K562 (cell line): ENCODE data around the gene TRAPPC12. TPM values are rescaled to one million over a fixed set of nuclear protein-coding genes. Genes with fewer than 3 reads are reported as not detected.

Source experiments
- ATAC-seq: fragments of 200-7000 bp; cut with Tn5 transposase; 3 replicates; pipeline ENCODE4 v1.9.1; 2020; ENCODE audit warnings: moderate library complexity
- BruUV-seq: library from RNA; stranded (reverse); fragments of 400-500 nt; replicated peaks from 2 replicates; lab custom pipeline; 2021; lab: Mats Ljungman, UMichigan
- CTCF ChIA-PET: fragments of 300-600 bp; formaldehyde crosslinking; extraction: SDS; loops from one replicate; lab custom pipeline; 2021; ENCODE audit warnings: low intra/inter-chr PET ratio; lab: Yijun Ruan, JAX
- POLR2A ChIA-PET: fragments of 300-600, 350-650 bp; sonication (Branson Sonifier 250); formaldehyde crosslinking; extraction: SDS; loops from one replicate; lab custom pipeline; 2021; ENCODE audit warnings: antibody characterized with exemption, inconsistent platforms; lab: Yijun Ruan, JAX
- DNase-seq, 4 experiments: peaks; one replicate each; pipeline versions ENCODE4 v3.0.0 to v3.0.0-alpha.2; 2011 to 2018; ENCODE audit warnings: low spot score in 3 of 4, mixed read lengths in 3 of 4; ENCODE audit errors: extremely low read depth in 1 of 4
- FAIRE-seq: peaks from 2 replicates; lab custom pipeline; 2011; peaks lifted over from hg19 to GRCh38; lab: Jason Lieb, UNC
- H2AFZ ChIP-seq: 2 replicates; pipeline ENCODE4 v1.6.0; 2011; ENCODE audit warnings: low read depth, low read length, control low read depth, inconsistent platforms
- H3K27ac ChIP-seq: fragments of 200-600 bp; 3 replicates; pipeline ENCODE4 v1.8.0; 2011; ENCODE audit warnings: low read depth, mild to moderate bottlenecking, control low read depth, inconsistent platforms, low read length, moderate library complexity, mixed read lengths; ENCODE audit errors: extremely low read depth
- H3K27me3 ChIP-seq, 2 experiments: fragments of 300-600 bp in 1 of 2; 2 replicates in 1 of 2; 3 replicates in 1 of 2; pipeline versions ENCODE4 v1.6.0 to v1.8.0; 2011; ENCODE audit warnings: inconsistent platforms in 2 of 2, low read length in 2 of 2, mild to moderate bottlenecking in 1 of 2, mixed read lengths in 1 of 2, moderate library complexity in 1 of 2; ENCODE audit not compliant: control insufficient read depth in 2 of 2, insufficient read depth in 2 of 2
- H3K36me3 ChIP-seq: fragments of 300-600 bp; 3 replicates; pipeline ENCODE4 v1.8.0; 2011; ENCODE audit warnings: mild to moderate bottlenecking, low read length, inconsistent platforms; ENCODE audit not compliant: control insufficient read depth, insufficient read depth
- H3K4me1 ChIP-seq, 2 experiments: fragments of 200-600 bp in 1 of 2; replicated peaks in 1 of 2; 2 replicates in 1 of 2; 3 replicates in 1 of 2; pipeline versions ENCODE4 v1.5.1 to v1.8.0; 2011; ENCODE audit warnings: inconsistent platforms in 2 of 2, low read length in 2 of 2, mild to moderate bottlenecking in 1 of 2, mixed read lengths in 1 of 2, moderate library complexity in 1 of 2; ENCODE audit not compliant: control insufficient read depth in 2 of 2, insufficient read depth in 2 of 2
- H3K4me2 ChIP-seq: 2 replicates; pipeline ENCODE4 v1.6.1; 2011; ENCODE audit warnings: low read length, control low read depth, inconsistent platforms, mixed read lengths; ENCODE audit not compliant: insufficient read depth
- H3K4me3 ChIP-seq: fragments of 200-600 bp; sonication (generic), shearing (Covaris generic); 2 replicates; pipeline ENCODE4 v1.5.1; 2016; ENCODE audit warnings: control low read depth, inconsistent platforms
- H3K79me2 ChIP-seq: fragments of 200-600 bp; 3 replicates; pipeline ENCODE4 v1.8.0; 2011; ENCODE audit warnings: low read length, inconsistent platforms; ENCODE audit not compliant: control insufficient read depth, insufficient read depth
- H3K9ac ChIP-seq, 2 experiments: 2 replicates each; pipeline versions ENCODE4 v1.6.0 to v1.6.1; 2011; ENCODE audit warnings: low read depth in 2 of 2, low read length in 2 of 2, control low read depth in 1 of 2, inconsistent platforms in 1 of 2, mild to moderate bottlenecking in 1 of 2, mixed read lengths in 1 of 2; ENCODE audit not compliant: insufficient read depth in 1 of 2
- H3K9me1 ChIP-seq: one replicate; pipeline ENCODE4 v1.6.0; 2011; ENCODE audit warnings: inconsistent platforms, mild to moderate bottlenecking, low read length, moderate library complexity; ENCODE audit not compliant: control insufficient read depth, insufficient read depth
- H3K9me3 ChIP-seq: replicated peaks from 2 replicates; pipeline ENCODE4 v1.5.1; 2011; ENCODE audit warnings: low read depth, low read length, inconsistent platforms; ENCODE audit not compliant: control insufficient read depth, insufficient read depth
- H4K20me1 ChIP-seq: replicated peaks from 2 replicates; pipeline ENCODE4 v1.6.1; 2011; ENCODE audit warnings: low read length, inconsistent platforms, mixed read lengths; ENCODE audit not compliant: control insufficient read depth, insufficient read depth
- RBM15 ChIP-seq: fragments of 200-400 bp; formaldehyde crosslinking; IDR thresholded peaks from 2 replicates; pipeline ENCODE4 v1.6.1; 2018; ENCODE audit warnings: mild to moderate bottlenecking, low read length, moderate library complexity; ENCODE audit not compliant: insufficient read depth
- TAF7 ChIP-seq: fragments of 450-650 bp; IDR thresholded peaks from 2 replicates; pipeline ENCODE4 v1.6.1; 2016; ENCODE audit warnings: missing genetic modification characterization, missing compliant biosample characterization
- ZNF134 ChIP-seq: fragments of 250-450 bp; sonication (Bioruptor Pico); conservative IDR thresholded peaks from 2 replicates; pipeline ENCODE4 v1.4.0; 2020
- ZNF431 ChIP-seq: sonication (generic); formaldehyde crosslinking; IDR thresholded peaks from 2 replicates; pipeline ENCODE4 v1.8.0; 2022; ENCODE audit warnings: mild to moderate bottlenecking, missing genetic modification reagents
- ZNF766 ChIP-seq: fragments of 200-800 bp; sonication (Bioruptor generic); conservative IDR thresholded peaks from 2 replicates; pipeline ENCODE4 v1.6.1; 2016; ENCODE audit warnings: missing genetic modification characterization, missing compliant biosample characterization
- WGBS: fragments of 100-300 bp; shearing (Covaris generic); methylation state at CpG from one replicate; pipeline ENCODE4 v1.1.6; 2016; ENCODE audit warnings: low coverage, mixed read lengths; ENCODE audit not compliant: insufficient coverage; ENCODE audit errors: missing lambda C conversion rate; 5-methylcytosine and 5-hydroxymethylcytosine counted together
- in situ Hi-C: fragments of 300-500 bp; cut with MboI; formaldehyde crosslinking; loops from 4 replicates; pipeline ENCODE4 v1.15.0; 2018; ENCODE audit warnings: inconsistent platforms, mixed read lengths
- intact Hi-C: fragments of 100-400 bp; cut with micrococcal nuclease; formaldehyde crosslinking; loops from 2 replicates; pipeline ENCODE4 v1.14.2; 2022
- polyA plus RNA-seq, 8 experiments: library from polyadenylated mRNA; depleted of rRNA in 4 of 8; stranded (reverse) in 5 of 8; unstranded in 3 of 8; fragments of >200 nt; fragmentation: Nextera tagmentation in 2 of 8; fragmentation: Illumina TruSeq in 1 of 8; extraction: Ambion mirVana in 2 of 8; extraction: Trizol in 1 of 8; gene quantifications; 2 replicates each; pipeline versions ENCODE4 v1.2.1 to v1.2.3, GENCODE V29; 2011 to 2014; ENCODE audit warnings: inconsistent platforms in 1 of 8, missing spikeins in 1 of 8
- total RNA-seq, 7 experiments: library from RNA; depleted of rRNA in 6 of 7; stranded (reverse); fragments of >200 nt in 6 of 7; fragmentation: Illumina TruSeq in 2 of 7; extraction: Trizol in 2 of 7; gene quantifications; 2 replicates each; pipeline versions ENCODE4 v1.2.1 to v1.2.3, GENCODE V29; 2011 to 2021; ENCODE audit warnings: low replicate concordance in 1 of 7
- TF ChIP-seq, protein P1 (sequence below), 2 experiments: fragments of 450-650 bp; IDR thresholded peaks; 2 replicates each; pipeline ENCODE4 v1.6.1; 2016; ENCODE audit warnings: mild to moderate bottlenecking in 2 of 2, borderline replicate concordance in 1 of 2, low read depth in 1 of 2, moderate library complexity in 1 of 2
- TF ChIP-seq, protein P2 (sequence below): fragments of 250-450 bp; sonication (Bioruptor Pico); IDR thresholded peaks from 2 replicates; pipeline ENCODE4 v1.5.0; 2021

The TRAPPC12 gene
- total and polyA plus RNA-seq, 9 of the 15 experiments (the other 6 are each of a cell fraction or from before 2014, with no cell fraction given) = 8.0 to 75.2 (median 39.1) TPM

DNA sequence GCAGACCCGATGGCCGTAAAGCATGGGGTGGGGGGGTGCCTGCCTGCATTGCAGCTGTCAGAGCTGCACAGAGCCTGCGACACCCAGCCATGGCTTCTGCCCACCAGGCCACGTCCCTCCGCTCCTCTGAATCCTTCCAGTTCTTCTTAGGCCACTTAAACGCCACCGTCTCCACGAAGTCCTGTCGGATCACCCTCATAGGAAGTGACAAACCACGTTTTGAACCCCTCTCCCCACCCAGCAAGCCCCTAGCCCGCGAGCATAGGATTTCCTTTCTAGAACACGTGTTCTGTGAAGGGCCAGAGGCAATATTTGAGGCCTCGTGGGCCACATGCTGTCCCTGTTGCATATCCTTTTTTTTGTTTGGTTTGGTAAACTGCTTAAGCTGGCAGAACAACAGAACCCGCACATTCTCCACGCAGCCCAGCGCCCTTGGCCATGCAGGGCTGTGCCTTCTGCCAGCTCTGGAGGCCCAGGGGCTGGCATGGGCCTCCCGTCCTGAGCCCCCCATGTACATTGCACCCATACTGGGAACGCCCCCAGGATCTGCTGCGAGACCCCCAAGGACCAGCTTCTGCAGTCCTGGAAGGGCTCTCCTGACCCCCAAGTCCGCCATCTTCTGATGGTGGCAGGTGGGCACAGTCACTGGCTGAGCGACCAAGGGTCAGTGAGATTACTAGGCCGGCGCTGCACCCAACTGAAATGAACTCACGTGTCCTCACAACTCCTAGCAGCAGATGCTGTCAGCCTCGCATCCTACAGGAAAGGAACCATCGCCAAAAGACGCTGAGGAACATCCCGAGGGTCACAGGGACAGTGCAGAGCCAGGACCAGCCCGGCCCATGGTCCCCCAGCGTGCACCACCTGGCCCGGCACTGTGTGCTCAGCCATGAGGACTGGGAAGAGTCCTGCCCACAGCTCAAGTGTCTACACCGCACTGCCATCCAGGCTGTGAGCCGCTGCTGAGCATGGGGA lies 104.8 kb downstream of the TRAPPC12 start:
- in situ Hi-C loops (no loop called here), intact Hi-C loops (no loop called here)
- TF ChIP-seq, protein P1, sequence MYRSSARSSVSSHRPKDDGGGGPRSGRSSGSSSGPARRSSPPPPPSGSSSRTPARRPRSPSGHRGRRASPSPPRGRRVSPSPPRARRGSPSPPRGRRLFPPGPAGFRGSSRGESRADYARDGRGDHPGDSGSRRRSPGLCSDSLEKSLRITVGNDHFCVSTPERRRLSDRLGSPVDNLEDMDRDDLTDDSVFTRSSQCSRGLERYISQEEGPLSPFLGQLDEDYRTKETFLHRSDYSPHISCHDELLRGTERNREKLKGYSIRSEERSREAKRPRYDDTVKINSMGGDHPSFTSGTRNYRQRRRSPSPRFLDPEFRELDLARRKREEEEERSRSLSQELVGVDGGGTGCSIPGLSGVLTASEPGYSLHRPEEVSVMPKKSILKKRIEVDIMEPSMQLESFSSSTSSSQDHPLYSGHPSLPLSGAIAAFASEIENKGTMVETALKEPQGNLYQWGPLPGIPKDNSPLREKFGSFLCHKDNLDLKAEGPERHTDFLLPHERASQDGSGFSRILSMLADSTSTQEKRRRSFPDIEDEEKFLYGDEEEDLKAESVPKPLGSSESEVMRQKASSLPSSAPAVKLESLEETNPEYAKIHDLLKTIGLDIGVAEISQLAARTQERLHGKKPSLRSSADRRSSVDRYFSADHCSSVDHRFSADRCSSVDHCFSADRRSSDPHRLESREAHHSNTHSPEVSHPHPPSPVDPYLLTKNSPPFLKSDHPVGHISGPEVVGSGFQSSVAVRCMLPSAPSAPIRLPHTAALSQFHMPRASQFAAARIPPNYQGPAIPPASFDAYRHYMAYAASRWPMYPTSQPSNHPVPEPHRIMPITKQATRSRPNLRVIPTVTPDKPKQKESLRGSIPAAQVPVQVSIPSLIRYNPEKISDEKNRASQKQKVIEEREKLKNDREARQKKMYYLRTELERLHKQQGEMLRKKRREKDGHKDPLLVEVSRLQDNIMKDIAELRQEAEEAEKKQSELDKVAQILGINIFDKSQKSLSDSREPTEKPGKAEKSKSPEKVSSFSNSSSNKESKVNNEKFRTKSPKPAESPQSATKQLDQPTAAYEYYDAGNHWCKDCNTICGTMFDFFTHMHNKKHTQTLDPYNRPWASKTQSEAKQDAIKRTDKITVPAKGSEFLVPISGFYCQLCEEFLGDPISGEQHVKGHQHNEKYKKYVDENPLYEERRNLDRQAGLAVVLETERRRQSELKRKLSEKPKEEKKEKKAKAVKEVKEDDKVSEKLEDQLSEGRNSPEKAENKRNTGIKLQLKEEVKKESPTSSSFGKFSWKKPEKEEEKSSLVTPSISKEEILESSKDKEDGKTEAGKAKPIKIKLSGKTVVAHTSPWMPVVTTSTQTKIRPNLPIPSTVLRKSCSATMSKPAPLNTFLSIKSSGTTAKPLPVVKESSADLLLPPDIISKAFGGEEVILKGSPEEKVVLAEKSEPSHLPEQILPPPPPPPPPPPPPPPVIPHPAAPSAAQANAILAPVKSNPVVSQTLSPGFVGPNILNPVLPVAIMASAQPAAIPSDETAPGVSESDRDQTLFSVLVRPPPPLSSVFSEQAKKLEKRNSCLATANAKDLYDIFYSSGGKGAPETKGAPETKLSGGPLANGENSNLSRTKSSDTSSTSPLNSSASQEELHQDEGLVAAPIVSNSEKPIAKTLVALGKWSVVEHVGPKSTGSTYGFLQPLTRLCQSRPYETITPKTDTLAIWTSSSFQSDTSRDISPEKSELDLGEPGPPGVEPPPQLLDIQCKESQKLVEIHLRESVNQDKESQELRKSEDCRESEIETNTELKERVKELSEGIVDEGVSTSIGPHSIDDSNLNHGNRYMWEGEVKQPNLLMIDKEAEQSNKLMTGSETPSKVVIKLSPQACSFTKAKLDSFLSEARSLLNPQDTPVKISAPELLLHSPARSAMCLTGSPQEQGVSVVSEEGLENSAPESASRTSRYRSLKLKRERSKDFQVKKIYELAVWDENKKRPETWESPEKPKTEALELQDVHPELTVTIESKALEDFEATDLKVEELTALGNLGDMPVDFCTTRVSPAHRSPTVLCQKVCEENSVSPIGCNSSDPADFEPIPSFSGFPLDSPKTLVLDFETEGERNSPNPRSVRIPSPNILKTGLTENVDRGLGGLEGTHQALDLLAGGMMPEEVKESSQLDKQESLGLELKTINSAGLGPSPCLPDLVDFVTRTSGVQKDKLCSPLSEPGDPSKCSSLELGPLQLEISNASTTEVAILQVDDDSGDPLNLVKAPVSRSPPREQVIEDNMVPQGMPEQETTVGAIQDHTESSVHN (IDR thresholded peaks at IDR 0.05; ENCODE audit: borderline replicate concordance in 1 of 2, low read depth in 1 of 2) = no peak
- TF ChIP-seq RBM15 (no peak), ZNF134 (CRISPR knock-in tag) (no peak), TAF7 (tag) (no peak), ZNF431 (CRISPR knock-in tag) (no peak), ZNF766 (CRISPR knock-in tag) (no peak)
- TF ChIP-seq, protein P2, sequence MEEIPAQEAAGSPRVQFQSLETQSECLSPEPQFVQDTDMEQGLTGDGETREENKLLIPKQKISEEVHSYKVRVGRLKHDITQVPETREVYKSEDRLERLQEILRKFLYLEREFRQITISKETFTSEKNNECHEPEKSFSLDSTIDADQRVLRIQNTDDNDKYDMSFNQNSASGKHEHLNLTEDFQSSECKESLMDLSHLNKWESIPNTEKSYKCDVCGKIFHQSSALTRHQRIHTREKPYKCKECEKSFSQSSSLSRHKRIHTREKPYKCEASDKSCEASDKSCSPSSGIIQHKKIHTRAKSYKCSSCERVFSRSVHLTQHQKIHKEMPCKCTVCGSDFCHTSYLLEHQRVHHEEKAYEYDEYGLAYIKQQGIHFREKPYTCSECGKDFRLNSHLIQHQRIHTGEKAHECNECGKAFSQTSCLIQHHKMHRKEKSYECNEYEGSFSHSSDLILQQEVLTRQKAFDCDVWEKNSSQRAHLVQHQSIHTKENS = no peak
- H3K4me3 ChIP-seq = no peak overlapping the region
- H2AFZ ChIP-seq = no peak overlapping the region
- no peak overlapping the region for H3K9ac ChIP-seq
- no peaks in the 10 kb centered on the region for H4K20me1 ChIP-seq
- FAIRE-seq (no peak), DNase-seq (no peak), ATAC-seq (no peak)
- no peaks in the 10 kb centered on the region for H3K9me1 ChIP-seq
- CTCF ChIA-PET = no interaction called here
- no peaks in the 10 kb centered on the region for H3K27me3 ChIP-seq
- peaks cover 0 to 17% of the 10 kb centered on the region in 2 experiments; a peak in 2 of 5 replicates for H3K4me1 ChIP-seq
- peaks cover 1% of the 10 kb centered on the region for H3K9me3 ChIP-seq
- no TSS peak for BruUV-seq
- no peak overlapping the region for H3K4me2 ChIP-seq
- H3K36me3 ChIP-seq = peaks cover 9% of the 10 kb centered on the region; the same call in 2 of the 3 replicates
- H3K79me2 ChIP-seq = no peaks in the 10 kb centered on the region
- POLR2A ChIA-PET = no interaction called here
- H3K27ac ChIP-seq = no peak overlapping the region
- WGBS = 81% methylated on average over 30 of the region's 34 CpGs
